HS-5 (cell line): ENCODE data around the gene MICAL2.

Experiments used
- DNase-seq: peaks from one replicate; pipeline ENCODE4 v3.0.0-alpha.2; 2012; ENCODE audit warnings: low read depth

Gene MICAL2

GRCh38 chr11:12271826-12272366 is 161.5 kb downstream of the MICAL2 start:
- no peak for DNase-seq

GRCh38 chr11:12272821-12273617 is 162.6 kb downstream of the MICAL2 start:
- DNase-seq, result no peak

GRCh38 chr11:12273618-12273995 is 163.2 kb downstream of the MICAL2 start:
- DNase-seq, result no peak

- DNase-seq, result no peak
Measured at GRCh38 chr11:12274056-12274455, 163.7 kb downstream of the MICAL2 start.

GRCh38 chr11:12274558-12275197 is 164.3 kb downstream of the MICAL2 start:
- DNase-seq, result no peak

GRCh38 chr11:12275818-12276217 is 165.4 kb downstream of the MICAL2 start:
- DNase-seq, result no peak

GRCh38 chr11:12276356-12276755 is 166.0 kb downstream of the MICAL2 start:
- no peak for DNase-seq

- no peak for DNase-seq
Measured at GRCh38 chr11:12276831-12277475, 166.6 kb downstream of the MICAL2 start.

- DNase-seq, result no peak
Measured at GRCh38 chr11:12278766-12279671, 168.6 kb downstream of the MICAL2 start.

GRCh38 chr11:12279672-12280108 is 169.3 kb downstream of the MICAL2 start:
- DNase-seq, result no peak

- DNase-seq, result no peak
Measured at GRCh38 chr11:12280199-12280837, 169.9 kb downstream of the MICAL2 start.

- DNase-seq, result no peak
Measured at GRCh38 chr11:12280838-12281565, 170.6 kb downstream of the MICAL2 start.

GRCh38 chr11:12281571-12282478 is 171.4 kb downstream of the MICAL2 start:
- DNase-seq, result no peak

- DNase-seq, result no peak
Measured at GRCh38 chr11:12282676-12283075, 172.3 kb downstream of the MICAL2 start.

GRCh38 chr11:12284316-12285050 is 174.1 kb downstream of the MICAL2 start:
- no peak for DNase-seq

- peak; percentile 95 for DNase-seq
Measured at GRCh38 chr11:12285106-12285505, 174.7 kb downstream of the MICAL2 start.

GRCh38 chr11:12285811-12286222 is 175.4 kb downstream of the MICAL2 start:
- no peak for DNase-seq

- no peak for DNase-seq
Measured at GRCh38 chr11:12286606-12287005, 176.2 kb downstream of the MICAL2 start.

- peak; percentile 90 for DNase-seq
Measured at GRCh38 chr11:12287009-12287373, 176.6 kb downstream of the MICAL2 start.
